DND-41 (cell line): ENCODE data around the gene ARVCF.

Source experiments
- ATAC-seq: fragments of 200-7000 bp; cut with Tn5 transposase; 3 replicates; pipeline ENCODE4 v1.9.1; 2021; ENCODE audit warnings: low read depth; ENCODE audit not compliant: insufficient read depth
- DNase-seq: peaks from one replicate; pipeline ENCODE4 v3.0.0-alpha.2; 2020
- H2AFZ ChIP-seq: 2 replicates; pipeline ENCODE4 v1.6.0; 2012; ENCODE audit warnings: low read depth, low read length
- H3K27ac ChIP-seq: 2 replicates; pipeline ENCODE4 v1.5.1; 2012; ENCODE audit warnings: low read length, inconsistent platforms
- H3K27me3 ChIP-seq: fragments of 200-600 bp; sonication (generic); 2 replicates; pipeline ENCODE4 v1.6.0; 2012; ENCODE audit warnings: low read length, mild to moderate bottlenecking, inconsistent platforms; ENCODE audit not compliant: insufficient read depth, poor library complexity
- H3K36me3 ChIP-seq: 2 replicates; pipeline ENCODE4 v1.5.1; 2012; ENCODE audit warnings: low read length, inconsistent platforms; ENCODE audit not compliant: insufficient read depth
- H3K4me1 ChIP-seq: 2 replicates; pipeline ENCODE4 v1.5.1; 2012; ENCODE audit warnings: mild to moderate bottlenecking, low read length; ENCODE audit not compliant: insufficient read depth
- H3K4me2 ChIP-seq: 2 replicates; pipeline ENCODE4 v1.6.0; 2012; ENCODE audit warnings: mild to moderate bottlenecking, moderate library complexity, low read length, inconsistent platforms; ENCODE audit not compliant: insufficient read depth
- H3K4me3 ChIP-seq, 2 experiments: fragments of 200-600 bp in 1 of 2; shearing (Covaris generic) in 1 of 2; 2 replicates each; pipeline ENCODE4 v1.5.1; 2012 to 2016; ENCODE audit warnings: inconsistent platforms in 2 of 2, low read length in 2 of 2, mild to moderate bottlenecking in 2 of 2, low read depth in 1 of 2, moderate library complexity in 1 of 2
- H3K79me2 ChIP-seq: 2 replicates; pipeline ENCODE4 v1.6.0; 2012; ENCODE audit warnings: low read length, inconsistent platforms; ENCODE audit not compliant: insufficient read depth
- H3K9ac ChIP-seq: 2 replicates; pipeline ENCODE4 v1.6.0; 2012; ENCODE audit warnings: low read depth, mild to moderate bottlenecking, inconsistent platforms, low read length, moderate library complexity
- H3K9me3 ChIP-seq: 2 replicates; pipeline ENCODE4 v1.5.1; 2012; ENCODE audit warnings: low read length, moderate library complexity, mild to moderate bottlenecking, inconsistent platforms; ENCODE audit not compliant: insufficient read depth, severe bottlenecking
- H4K20me1 ChIP-seq: 2 replicates; pipeline ENCODE4 v1.6.0; 2012; ENCODE audit warnings: low read length; ENCODE audit not compliant: insufficient read depth
- CTCF ChIP-seq: IDR thresholded peaks from 2 replicates; pipeline ENCODE4 v1.5.1; 2012; ENCODE audit warnings: borderline replicate concordance, low read length, moderate library complexity, mild to moderate bottlenecking; ENCODE audit not compliant: poor library complexity, severe bottlenecking; ENCODE audit errors: extremely low read depth
- EZH2 ChIP-seq: IDR thresholded peaks from 3 replicates; pipeline ENCODE4 v1.6.1; 2012; ENCODE audit warnings: borderline replicate concordance, low read depth, mild to moderate bottlenecking, moderate library complexity, low read length, inconsistent platforms; ENCODE audit not compliant: severe bottlenecking

ARVCF gene

GRCh38 chr22:20043057-20043996 lies 26.7 kb upstream of the ARVCF start:
- no peak overlapping the region for H3K4me2 ChIP-seq
- 0 out of 2 replicates have a peak, but pooled peaks cover 2% of the 10 kb centered on the region for H4K20me1 ChIP-seq
- H3K79me2 ChIP-seq: no peaks in the 10 kb centered on the region
- no peak for DNase-seq
- no peak overlapping the region for H3K4me3 ChIP-seq
- no peak for ATAC-seq
- peaks cover 61% of the 10 kb centered on the region for H3K36me3 ChIP-seq
- H3K27me3 ChIP-seq: no peaks in the 10 kb centered on the region
- TF ChIP-seq EZH2 (no peak), CTCF (no peak)
- no peak overlapping the region for H3K27ac ChIP-seq
- H3K9me3 ChIP-seq: peaks cover 4% of the 10 kb centered on the region
- no peak overlapping the region for H2AFZ ChIP-seq
- no peak overlapping the region for H3K9ac ChIP-seq
- H3K4me1 ChIP-seq: no peaks in the 10 kb centered on the region

GRCh38 chr22:20040327-20041200 lies 23.9 kb upstream of the ARVCF start:
- Histone ChIP-seq H3K79me2 (peaks cover 13% of the 10 kb centered on the region), H3K27me3 (no peaks in the 10 kb centered on the region), H3K9me3 (no peaks in the 10 kb centered on the region), H3K4me1 (no peaks in the 10 kb centered on the region), H3K27ac (no peak overlapping the region), H3K4me3 (no peak overlapping the region), H3K4me2 (no peak overlapping the region), H4K20me1 (peaks cover 19% of the 10 kb centered on the region), H3K36me3 (peaks cover 63% of the 10 kb centered on the region), H2AFZ (no peak overlapping the region), H3K9ac (no peak overlapping the region)
- no peak for DNase-seq
- no peak for TF ChIP-seq EZH2
- TF ChIP-seq CTCF: no peak
- no peak for ATAC-seq

- H2AFZ ChIP-seq: no peak overlapping the region
- H4K20me1 ChIP-seq: peaks cover 21% of the 10 kb centered on the region
- no peak overlapping the region for H3K27ac ChIP-seq
- ATAC-seq (no peak), DNase-seq (no peak)
- no peaks in the 10 kb centered on the region for H3K9me3 ChIP-seq
- H3K4me3 ChIP-seq: no peak overlapping the region
- H3K4me1 ChIP-seq: no peaks in the 10 kb centered on the region
- H3K27me3 ChIP-seq: no peaks in the 10 kb centered on the region
- TF ChIP-seq CTCF (no peak), EZH2 (no peak)
- no peak overlapping the region for H3K9ac ChIP-seq
- peaks cover 64% of the 10 kb centered on the region for H3K36me3 ChIP-seq
- H3K4me2 ChIP-seq: no peak overlapping the region
- peaks cover 20% of the 10 kb centered on the region for H3K79me2 ChIP-seq
These were observed 23.2 kb upstream of the ARVCF start for GRCh38 chr22:20039683-20040325.
